NCI-H1092 treated with DMSO at 0.1 percent for 48 hours (cell line): Measurements from ENCODE around the gene GPR158.

Source experiments
- DNase-seq: peaks from one replicate; lab custom pipeline; 2025; lab: John Stamatoyannopoulos, UW

Gene GPR158

DNA sequence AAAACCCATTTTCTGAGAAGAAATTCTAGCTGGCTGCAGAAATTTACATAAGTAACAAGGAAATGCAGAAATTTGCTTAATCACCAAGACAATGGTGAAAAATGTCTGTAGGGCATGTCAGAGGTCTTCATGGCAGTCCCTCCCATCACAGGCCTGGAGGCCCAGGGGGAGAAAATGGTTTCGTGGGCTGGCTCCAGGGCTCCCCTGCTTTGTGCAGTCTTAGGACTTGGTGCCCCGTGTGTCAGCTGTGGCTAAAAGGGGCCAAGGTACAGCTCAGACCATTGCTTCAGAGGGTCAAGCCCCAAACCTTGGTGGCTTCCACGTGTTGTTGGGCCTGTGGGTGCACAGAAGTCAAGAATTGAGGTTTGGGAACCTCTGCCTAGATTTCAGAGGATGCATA is 215.9 kb downstream of the GPR158 start:
- no peak for DNase-seq

DNA sequence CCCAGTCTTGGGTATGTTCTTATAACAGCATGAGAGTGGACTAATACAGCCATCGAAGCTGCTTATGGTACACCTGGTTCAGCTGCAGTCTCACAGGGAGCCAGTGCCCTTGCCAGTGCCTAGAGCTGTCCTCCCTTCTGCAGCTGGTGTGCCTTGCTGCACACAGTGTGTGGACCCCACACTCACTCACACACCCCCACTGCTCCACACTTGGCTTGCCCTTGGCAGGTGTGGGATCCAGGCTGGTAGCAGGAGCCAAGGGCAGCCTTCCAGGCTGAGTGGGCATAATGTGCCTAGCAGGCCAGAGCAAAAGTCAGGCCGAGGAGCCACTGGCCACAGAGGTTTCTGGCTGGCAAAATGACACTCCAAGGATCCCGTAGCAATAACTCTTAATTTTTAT is 217.3 kb downstream of the GPR158 start:
- no peak for DNase-seq

DNA sequence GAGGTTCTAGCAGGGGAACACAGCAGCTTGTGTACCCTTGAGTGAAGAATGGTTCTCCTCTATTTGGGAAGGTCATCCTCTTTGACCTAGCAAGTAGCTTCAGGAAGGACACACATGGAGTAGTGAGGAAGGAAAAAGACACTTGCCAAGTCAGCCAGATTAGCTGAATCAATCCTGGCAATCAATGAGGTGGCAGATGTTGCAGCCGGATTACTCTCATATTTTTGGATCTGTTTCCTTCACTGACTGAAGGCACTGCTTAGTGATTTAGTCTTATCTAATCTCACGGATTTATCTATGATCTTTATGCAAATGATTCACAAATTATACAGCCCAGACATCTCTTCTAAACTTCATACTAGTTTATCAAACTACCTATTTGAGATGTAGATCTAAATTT is 218.8 kb downstream of the GPR158 start:
- no peak for DNase-seq

DNA sequence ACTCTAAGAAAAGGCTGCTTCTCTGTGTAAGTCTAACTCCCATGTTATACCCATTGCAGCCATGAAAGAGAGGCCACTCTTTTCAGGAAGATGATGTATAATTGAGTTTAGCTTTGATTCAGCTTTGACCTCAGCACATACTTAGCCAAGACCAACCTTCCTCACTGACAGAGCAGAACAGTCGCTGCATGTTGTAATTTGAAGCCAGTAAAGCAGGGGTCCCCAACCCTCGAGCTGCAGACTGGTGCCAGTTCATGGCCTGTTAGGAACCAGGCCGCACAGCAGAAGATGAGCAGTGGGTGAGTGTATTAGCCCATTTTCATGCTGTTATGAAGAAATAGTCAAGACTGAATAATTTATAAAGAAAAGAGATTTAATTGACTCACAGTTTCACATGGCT is 223.9 kb downstream of the GPR158 start:
- no peak for DNase-seq

DNA sequence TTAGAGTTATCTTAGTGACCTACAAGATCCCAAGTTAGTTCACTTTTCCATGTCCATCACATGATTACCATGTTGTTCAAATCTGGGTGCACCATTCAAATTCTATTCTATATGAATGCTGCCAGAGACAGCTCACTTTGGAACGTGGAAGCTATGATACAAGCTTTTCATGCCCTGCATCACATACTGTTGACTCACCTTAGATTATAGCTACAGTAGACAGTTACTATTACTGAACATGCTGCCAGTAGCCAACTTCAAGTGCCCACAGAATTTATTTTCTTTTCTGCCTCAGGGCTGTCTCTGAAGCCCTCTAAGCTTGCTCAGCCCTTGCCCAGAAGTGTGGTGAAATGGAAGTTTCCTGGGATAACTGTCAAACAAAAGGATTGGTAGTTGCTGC is 231.1 kb downstream of the GPR158 start:
- no peak for DNase-seq

DNA sequence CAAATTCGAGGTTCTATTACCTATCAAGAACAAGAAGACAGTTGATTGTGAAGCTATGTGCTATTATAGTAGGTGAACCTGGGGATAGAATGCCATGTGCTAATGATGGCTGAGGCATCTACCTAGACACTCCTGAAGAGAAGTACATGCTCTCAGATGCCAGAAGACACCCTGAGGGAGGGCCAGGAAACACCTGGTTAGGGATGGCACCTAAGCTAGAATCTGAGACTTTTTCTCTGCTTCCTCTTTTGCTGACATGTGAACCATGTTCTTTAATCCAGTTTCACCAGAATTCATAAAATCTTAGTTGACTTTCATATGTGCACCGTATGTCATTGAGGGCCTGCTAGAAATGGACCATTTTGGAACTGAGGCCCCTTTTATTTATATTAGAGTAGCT is 242.8 kb downstream of the GPR158 start:
- no peak for DNase-seq

DNA sequence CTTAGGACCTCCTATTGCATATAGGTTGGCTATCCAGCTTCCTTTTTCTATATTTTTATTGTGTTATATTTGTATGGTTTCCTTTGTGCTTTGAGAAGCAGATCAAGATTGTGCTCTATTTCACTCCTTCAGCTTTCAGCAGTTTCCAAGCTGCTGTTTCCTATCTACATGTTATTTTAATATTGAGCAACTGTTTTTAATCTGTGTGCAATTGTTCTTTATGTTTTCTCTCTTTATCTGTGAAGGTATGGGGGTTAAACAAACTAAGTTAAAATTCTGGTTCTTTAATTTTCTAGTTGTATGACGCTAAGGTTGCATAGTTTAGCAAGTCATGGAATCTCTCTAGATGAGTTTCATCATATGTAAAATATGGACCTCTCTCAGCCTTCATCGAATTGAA is 251.0 kb downstream of the GPR158 start:
- no peak for DNase-seq

DNA sequence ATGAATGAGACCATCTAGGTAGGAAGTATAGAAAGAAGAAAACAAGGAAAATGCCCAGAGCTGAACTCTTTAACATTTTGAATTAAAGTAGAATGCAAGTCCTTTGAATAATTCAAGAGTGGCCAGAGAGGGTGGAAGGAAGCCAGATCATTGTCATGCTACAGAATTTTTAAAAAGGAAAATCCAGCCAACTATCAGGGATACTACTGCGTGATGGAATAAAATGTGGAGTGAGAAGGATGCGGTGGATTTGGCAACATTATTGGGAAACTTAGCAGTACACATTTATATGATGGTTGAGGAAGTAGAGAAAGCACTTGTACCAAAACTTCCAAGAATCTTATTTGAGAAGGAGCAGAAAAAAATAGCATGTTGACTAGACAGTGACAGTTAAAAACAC is 261.6 kb downstream of the GPR158 start:
- no peak for DNase-seq

DNA sequence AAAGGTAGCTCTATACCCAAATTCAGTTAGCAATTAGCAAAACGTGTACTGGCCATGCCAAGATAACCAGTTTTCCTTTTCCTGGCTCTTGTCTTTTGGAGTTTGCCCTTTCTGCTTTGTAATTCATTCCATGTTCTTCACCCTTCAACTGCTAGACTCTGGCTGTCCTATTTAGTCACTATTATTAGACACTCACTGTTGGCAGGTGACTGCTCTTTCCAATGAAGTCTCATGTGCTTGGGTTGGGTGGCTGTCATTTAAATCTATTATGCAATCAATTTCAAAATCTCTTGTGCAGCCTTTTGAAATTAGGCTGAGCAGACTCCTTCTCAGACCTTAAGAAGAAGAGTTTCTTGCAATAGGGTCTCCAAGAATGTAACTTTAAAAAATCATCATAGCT is 266.5 kb downstream of the GPR158 start:
- DNase-seq: no peak

DNA sequence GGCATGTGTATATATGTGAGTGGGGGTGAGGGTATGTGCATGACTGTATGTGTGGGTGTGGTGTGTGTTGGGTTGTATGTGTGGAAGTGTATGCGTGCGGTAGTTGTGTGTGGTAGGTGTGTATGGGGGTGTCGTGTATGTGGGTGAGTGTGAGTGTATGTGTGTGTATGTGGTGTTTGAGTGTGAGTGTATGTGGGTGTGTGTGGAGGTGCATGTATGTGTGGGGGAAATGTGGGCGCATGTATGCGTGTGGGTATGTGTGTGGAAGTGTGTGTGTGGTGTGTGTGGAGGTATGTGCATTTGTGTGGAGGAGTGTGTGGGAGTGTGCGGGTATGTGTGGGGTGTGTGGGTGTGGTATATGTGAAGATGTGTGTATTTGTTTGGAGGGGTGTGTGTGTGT is 269.5 kb downstream of the GPR158 start:
- no peak for DNase-seq

DNA sequence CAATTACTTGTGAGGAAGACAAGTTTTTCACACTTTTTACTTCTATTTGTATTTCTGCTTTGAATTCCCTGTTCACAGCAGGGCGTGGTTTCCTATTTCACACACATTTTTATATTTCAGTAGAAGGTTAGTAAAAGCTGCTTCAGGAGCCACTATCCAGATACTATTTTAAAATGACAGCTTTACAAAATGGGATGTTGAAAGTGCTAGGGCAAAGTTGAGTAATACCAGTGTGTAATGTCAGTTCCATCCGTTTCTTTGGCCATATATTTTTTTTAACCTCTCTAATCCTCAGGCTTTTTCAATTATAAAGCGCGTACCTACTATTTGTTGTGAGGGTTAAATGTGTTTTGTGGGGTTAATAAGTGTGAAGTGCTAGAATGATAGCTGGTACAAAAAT is 276.6 kb downstream of the GPR158 start:
- DNase-seq: no peak

DNA sequence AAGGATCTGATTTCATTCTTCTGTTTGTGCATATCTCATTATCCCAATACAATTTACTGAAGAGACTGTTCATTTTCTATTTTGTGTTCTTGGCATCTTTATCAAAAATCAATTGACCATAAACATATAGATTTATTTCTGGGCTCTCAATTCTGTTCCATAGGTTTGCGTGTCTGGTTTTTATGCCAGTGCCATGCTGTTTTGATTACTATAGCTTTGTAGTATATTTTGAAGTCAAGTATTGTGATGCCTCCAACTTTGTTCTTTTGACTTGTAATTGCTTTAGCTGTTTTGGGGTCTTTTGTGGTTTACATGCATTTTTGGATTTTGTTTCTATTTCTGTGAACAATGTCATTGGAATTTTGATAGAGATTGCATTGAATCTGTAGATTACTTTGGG is 278.8 kb downstream of the GPR158 start:
- DNase-seq: no peak

DNA sequence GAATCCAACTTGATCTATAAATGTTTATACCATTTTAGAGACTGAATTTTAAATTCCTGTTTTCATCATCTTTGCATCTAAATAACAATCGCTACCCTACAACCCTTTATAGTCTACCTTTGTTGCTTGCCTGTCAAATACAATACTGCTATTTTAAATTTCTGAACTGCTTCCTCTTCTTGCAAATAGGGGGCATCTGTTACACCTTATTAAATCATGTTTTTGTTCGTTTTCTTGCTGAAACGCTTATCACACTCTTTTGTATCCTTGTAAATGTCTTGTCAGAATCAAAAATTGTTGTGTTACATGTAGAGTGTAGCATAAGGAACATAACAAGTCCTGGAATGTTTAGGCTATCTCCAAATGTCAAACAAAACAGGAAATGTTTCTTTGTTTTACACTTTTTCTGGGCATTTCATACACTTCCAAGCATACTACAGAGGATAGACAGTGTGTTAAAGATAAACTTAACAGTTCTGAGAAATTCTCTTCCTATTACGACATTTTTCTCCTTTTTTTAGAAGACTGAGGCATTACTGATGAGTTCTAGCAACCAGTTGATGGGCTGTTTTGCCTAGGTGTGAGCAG is 281.3 kb downstream of the GPR158 start:
- DNase-seq: no peak

DNA sequence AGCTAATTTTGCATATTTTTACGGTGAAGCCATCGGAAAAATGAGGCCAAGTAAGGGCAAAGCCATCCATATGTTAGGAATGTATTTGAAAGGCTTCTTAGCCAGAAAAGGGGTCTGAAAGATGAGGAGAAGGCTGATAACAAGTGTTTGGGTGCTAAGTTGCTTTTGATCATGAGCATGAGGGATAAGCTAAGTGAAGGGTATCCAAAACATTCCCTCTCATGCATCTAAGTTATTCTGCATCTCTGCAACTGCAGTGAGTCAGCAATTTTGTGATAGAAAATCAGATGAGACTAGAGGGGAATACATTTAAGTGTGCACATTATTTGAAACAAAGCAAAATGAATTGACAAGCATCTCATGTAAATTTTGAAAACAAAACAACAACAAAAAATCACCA is 282.8 kb downstream of the GPR158 start:
- no peak for DNase-seq

DNA sequence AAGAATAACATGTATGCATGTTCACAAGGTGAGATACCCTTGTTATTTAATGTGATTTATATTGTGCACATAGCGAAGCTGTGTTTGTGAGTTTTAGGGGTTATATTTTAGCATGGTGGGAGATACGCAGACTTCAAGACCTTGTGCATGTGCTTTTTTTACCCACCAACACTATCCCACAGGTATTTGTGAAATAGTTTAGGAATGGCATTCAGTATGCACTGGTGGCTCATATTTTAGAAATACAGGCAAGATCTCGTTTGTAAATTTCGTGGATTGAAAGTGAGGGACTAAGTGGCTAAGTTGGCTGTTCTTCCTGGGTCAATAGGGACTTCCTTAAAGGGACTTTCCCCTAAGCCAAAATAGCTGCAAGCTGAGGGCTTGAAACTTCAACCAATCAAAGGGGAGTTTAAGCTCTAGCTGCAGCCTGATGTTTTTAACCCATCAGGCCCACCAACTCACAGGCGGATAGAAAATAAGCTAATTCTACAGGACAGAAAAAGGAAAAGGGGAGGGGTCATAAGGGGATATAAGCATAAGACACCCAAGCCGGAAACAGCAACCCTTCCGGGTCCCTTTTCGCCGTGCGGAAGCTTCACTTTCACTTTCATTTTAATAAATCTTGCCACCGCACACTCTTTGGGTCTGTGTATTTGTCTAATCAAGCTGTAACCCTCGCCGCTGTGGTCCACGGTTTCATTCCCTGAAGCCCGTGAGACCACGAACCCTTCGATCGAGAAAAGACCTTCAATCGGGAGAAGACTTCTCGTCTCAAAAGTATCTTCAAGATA is 291.0 kb downstream of the GPR158 start:
- no peak for DNase-seq

DNA sequence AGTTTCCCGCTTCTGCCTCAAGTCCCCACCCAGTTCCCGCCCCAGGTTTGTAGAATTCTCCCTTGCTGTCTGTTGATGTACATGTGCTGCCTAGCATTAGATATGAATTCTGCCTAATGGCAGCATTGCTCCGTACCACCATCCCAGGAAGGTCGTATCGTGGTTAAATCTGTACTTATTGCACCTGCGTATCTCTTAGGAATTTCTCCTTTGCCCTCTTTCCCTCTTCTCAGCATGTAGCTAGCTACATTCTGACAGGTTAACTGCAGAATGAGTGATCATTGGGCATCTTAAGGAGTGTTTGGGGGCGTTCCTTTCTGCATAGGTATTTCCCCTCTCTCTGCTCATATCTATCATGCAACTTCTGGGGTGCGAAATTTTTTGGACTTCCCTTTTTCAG is 293.1 kb downstream of the GPR158 start:
- DNase-seq: no peak

DNA sequence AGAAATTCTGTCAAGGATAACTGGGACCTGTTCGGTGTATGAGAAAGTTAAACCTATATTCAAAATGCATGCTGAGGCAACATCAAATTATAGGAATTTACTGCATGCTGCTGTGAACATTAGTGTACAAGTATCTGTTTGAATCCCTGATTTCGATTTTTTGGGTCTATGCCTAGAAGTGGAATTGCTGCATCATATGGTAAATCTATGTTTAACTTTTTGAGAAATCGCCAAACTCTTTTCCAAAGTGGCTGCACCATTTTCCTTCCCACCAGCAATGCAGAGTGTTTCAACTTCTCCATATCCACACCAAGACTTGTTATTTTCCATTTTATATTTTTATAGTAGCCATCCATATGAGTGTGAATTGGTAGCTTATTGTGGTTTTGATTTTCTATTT is 306.7 kb downstream of the GPR158 start:
- no peak for DNase-seq

DNA sequence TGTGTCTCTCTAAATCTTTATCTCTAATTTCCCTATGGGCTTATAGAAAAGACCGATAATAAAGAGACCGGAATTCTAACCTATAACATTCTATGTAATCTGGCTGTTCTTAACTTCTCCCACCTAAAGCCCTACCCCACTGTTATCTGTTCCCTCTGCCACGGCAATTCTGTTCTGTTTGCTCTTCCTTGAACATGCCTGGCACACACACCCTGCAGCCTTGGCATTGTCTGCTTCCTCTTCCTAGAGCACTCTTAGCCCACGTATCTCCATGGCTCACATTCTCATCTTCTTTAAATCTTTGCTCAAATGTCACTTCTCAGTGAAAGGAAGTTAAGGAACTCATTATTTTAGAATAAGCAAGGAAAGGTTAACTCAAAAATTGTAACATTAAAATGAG is 309.2 kb downstream of the GPR158 start:
- DNase-seq: no peak

DNA sequence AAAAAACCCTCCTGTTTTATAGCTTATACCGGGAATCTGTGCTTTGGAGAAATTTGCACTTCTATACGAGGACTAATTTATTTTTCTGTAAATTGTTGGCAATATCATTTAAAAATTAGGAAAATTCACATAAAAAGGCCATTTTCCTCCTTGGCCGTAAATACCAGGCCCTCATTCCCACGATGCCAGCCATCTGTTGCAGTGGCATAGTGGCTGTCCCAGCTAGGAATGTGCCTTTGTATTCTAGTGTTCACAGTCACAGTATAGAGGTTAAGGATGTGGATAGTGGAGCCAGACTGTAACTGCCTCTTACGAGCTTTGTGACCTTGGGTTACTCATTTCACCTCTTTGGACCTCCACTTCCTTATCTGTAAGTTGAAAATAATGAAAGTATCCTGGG is 312.5 kb downstream of the GPR158 start:
- no peak for DNase-seq

DNA sequence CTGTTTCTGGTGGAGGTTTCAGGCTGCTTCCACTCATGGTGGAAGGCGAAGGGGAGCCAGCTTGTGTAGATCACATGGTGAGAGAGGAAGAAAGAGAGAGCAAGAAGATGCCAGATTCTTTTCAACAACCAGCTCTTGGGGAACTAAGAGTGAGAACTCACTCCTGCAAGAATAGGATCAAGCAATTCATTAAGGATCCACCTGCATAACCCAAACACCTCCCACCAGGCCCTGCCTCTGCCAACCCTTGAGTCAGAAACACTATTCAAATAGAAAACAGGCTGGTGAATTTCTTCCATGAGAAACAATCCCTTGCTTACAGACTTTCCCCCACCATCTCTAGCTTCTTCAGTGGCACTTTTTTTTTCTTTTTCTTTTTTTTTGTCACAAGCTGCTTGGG is 317.2 kb downstream of the GPR158 start:
- no peak for DNase-seq

DNA sequence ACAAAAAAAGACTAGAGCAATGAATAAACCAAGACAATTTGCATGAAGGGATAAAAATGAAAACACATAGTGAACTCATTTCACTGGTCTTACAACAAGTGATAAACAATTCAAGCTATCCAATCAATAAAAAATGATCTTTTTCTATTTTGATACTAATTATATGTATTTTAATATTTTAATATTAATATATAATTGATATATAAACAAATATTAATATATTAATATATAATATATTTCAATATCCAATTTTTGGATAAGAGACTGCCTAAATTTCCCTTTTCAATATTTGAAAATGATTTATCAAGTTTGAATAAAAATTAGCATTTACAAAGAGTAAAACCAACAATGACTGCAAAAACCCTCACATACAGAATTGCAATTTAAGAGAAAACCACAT is 317.9 kb downstream of the GPR158 start:
- DNase-seq: no peak

DNA sequence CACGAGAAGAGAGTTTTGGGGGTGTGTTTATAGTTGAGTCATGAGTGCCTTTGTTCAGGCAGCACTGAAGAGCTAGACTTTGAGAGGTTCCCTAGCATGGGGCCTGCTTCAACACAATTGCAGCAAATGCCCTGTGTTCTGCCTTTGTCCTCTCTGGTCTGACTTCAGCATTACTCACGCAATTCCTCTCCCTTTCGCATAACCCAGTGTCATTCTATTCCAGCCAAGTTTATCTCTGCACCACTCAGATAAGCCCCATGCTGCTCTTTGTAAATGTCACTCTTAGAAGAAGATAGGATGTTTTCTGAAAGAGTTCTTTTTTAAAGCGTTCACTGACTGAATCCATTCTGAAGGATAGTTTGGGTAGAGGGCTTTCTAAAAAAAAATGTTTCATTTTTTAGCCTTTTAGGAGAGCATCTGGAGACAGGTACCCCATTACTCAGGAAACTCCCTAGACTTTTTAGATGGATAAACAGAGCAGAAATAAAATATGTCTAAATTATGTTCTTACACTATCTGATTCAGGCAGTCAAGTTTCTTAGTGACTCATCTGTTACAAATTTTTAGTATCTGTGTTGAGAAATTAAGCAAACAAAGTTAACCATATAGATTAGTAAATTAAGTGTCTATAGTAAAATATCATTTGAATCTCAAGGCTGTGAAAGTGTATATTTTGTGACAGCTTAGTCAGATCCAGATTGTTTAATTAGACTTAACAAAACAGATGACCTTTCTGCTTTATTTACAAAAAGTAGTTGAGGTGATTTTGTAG is 318.5 kb downstream of the GPR158 start:
- no peak for DNase-seq

DNA sequence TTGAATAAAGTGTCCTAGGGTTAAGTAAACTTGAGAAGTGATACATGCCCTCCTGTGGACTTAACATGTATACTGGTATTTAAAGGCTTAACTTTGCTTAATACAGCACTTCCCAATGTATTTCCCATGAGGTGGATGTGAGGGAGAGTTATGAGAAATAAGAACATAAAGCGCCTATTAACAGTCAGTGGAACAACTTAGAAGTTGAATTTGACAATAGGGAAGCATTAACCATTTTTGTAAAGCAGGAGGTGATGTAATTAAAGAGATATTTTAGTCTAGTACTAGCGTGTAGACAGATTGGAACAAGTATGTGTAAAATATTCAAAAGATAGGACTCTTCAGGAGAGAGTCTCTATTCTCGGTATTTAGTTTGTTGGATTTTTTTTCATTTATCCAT is 322.4 kb downstream of the GPR158 start:
- no peak for DNase-seq
